ENCODE measurements around the gene CST4.

- TF ChIP-seq CTCF (IDR thresholded peaks at IDR 0.05) (no peak), POLR2AphosphoS5 (IDR thresholded peaks at IDR 0.05) (no peak), POLR2A (IDR thresholded peaks at IDR 0.05) (no peak), EP300 (IDR thresholded peaks at IDR 0.05) (no peak)
These were observed 48.7 kb downstream of the CST4 start for GRCh38 chr20:23640018-23640601.

All from upper lobe of left lung (tissue), 4 donors.